Limb (tissue), 2 donors: ENCODE measurements around the gene JUNB.
A peak's percentile ranks its signal among the peaks of the same experiment; 100 is the strongest.
"Not testable (repeated sequence)": the region's sequence is repeated elsewhere in the genome, so short reads cannot be mapped to it uniquely, and the experiment has no call there.

Source experiments
- DNase-seq, 2 donors: peaks; one replicate each; pipeline ENCODE4 v3.0.0-alpha.2; 2016; ENCODE audit errors: extremely low spot score in 2 of 2

Gene JUNB

GRCh38 chr19:12789098-12789903, 2.0 kb upstream of the JUNB start:
- no peak for DNase-seq

- peak; percentile 92 to 96 for DNase-seq
Observed at GRCh38 chr19:12789904-12790619, 1.2 kb upstream of the JUNB start.

- peak; percentile 10 to 55 for DNase-seq
Observed at GRCh38 chr19:12790628-12791344, 500 bp upstream of the JUNB start.

GRCh38 chr19:12792051-12792852, 966 bp downstream of the JUNB start:
- DNase-seq, result peak; percentile 30 to 75

GRCh38 chr19:12792853-12793289, 1.6 kb downstream of the JUNB start:
- peak in 1 of 2 donors; percentile 57 for DNase-seq

GRCh38 chr19:12793290-12794195, 2.3 kb downstream of the JUNB start:
- DNase-seq, result peak; percentile 89 to 97

- no peak for DNase-seq
Observed at GRCh38 chr19:12794196-12794941, 3.1 kb downstream of the JUNB start.

- DNase-seq, result no peak
Observed at GRCh38 chr19:12794971-12795381, 3.7 kb downstream of the JUNB start.

GRCh38 chr19:12796146-12797071, 5.1 kb downstream of the JUNB start:
- peak; percentile 85 to 86 for DNase-seq

- DNase-seq, result no peak
Observed at GRCh38 chr19:12797141-12797587, 5.9 kb downstream of the JUNB start.

GRCh38 chr19:12797607-12798006, 6.3 kb downstream of the JUNB start:
- DNase-seq, result not testable (repeated sequence)

- no peak for DNase-seq
Observed at GRCh38 chr19:12799742-12800465, 8.6 kb downstream of the JUNB start.

GRCh38 chr19:12800466-12800770, 9.1 kb downstream of the JUNB start:
- DNase-seq, result no peak

- no peak for DNase-seq
Observed at GRCh38 chr19:12800923-12801465, 9.7 kb downstream of the JUNB start.

GRCh38 chr19:12801466-12802266, 10.4 kb downstream of the JUNB start, which contains the start of the genes PRDX2 and THSD8:
Gene PRDX2, minus strand, starts transcription at chr19:12801800. Its CDS starts 539 bp downstream, at chr19:12801261.
Gene THSD8, plus strand, starts transcription at chr19:12802069. Its CDS starts 3 bp downstream, at chr19:12802072.
- DNase-seq, result peak; percentile 78 to 92
